ENCODE results near the gene DSCAM. TPM values are rescaled to one million over a fixed set of nuclear protein-coding genes. Genes with fewer than 3 reads are reported as not detected.

Gene DSCAM
- polyA plus RNA-seq, 1 experiment, result not detected

- ChIA-PET POLR2A (no interaction called here), CTCF (no interaction called here)
- peaks cover 35% of the 10 kb centered on the region for H3K9me3 ChIP-seq (ENCODE audit: control insufficient read depth, insufficient read depth, low read length)
- DNase-seq (ENCODE audit: low read depth, low spot score), result no peak
- no peak for TF ChIP-seq CTCF (IDR thresholded peaks at IDR 0.05; ENCODE audit: low read depth, low read length)
- no peaks in the 10 kb centered on the region for H3K27me3 ChIP-seq (ENCODE audit: control insufficient read depth, insufficient read depth, low read length)
- H3K4me3 ChIP-seq (ENCODE audit: low read depth, low read length), result no peak overlapping the region
- no peak overlapping the region for H3K27ac ChIP-seq (ENCODE audit: low read depth, low read length)
Observed at GRCh38 chr21:40564318-40564717, 282.6 kb downstream of the DSCAM start.

- CTCF ChIA-PET, result no interaction called here
- no peaks in the 10 kb centered on the region for H3K27me3 ChIP-seq (ENCODE audit: control insufficient read depth, insufficient read depth, low read length)
- peaks cover 35% of the 10 kb centered on the region for H3K9me3 ChIP-seq (ENCODE audit: control insufficient read depth, insufficient read depth, low read length)
- H3K27ac ChIP-seq (ENCODE audit: low read depth, low read length), result no peak overlapping the region
- no peak for DNase-seq (ENCODE audit: low read depth, low spot score)
- no peak overlapping the region for H3K4me3 ChIP-seq (ENCODE audit: low read depth, low read length)
- TF ChIP-seq CTCF (IDR thresholded peaks at IDR 0.05; ENCODE audit: low read depth, low read length), result no peak
- POLR2A ChIA-PET, result no interaction called here
Observed at GRCh38 chr21:40563900-40564299, 283.1 kb downstream of the DSCAM start.

- ChIA-PET POLR2A (no interaction called here), CTCF (no interaction called here)
- no peak overlapping the region for H3K27ac ChIP-seq (ENCODE audit: low read depth, low read length)
- TF ChIP-seq CTCF (IDR thresholded peaks at IDR 0.05; ENCODE audit: low read depth, low read length), result no peak
- H3K9me3 ChIP-seq (ENCODE audit: control insufficient read depth, insufficient read depth, low read length), result peaks cover 31% of the 10 kb centered on the region
- no peaks in the 10 kb centered on the region for H3K27me3 ChIP-seq (ENCODE audit: control insufficient read depth, insufficient read depth, low read length)
- no peak for DNase-seq (ENCODE audit: low read depth, low spot score)
- H3K4me3 ChIP-seq (ENCODE audit: low read depth, low read length), result no peak overlapping the region
Observed at GRCh38 chr21:40562242-40563002, 284.5 kb downstream of the DSCAM start.

- Histone ChIP-seq H3K9me3 (ENCODE audit: control insufficient read depth, insufficient read depth, low read length) (peaks cover 26% of the 10 kb centered on the region), H3K27me3 (ENCODE audit: control insufficient read depth, insufficient read depth, low read length) (no peaks in the 10 kb centered on the region), H3K4me3 (ENCODE audit: low read depth, low read length) (no peak overlapping the region), H3K27ac (ENCODE audit: low read depth, low read length) (no peak overlapping the region)
- no peak for TF ChIP-seq CTCF (IDR thresholded peaks at IDR 0.05; ENCODE audit: low read depth, low read length)
- CTCF ChIA-PET, result no interaction called here
- POLR2A ChIA-PET, result no interaction called here
- DNase-seq (ENCODE audit: low read depth, low spot score), result no peak
Observed at GRCh38 chr21:40556442-40556968, 290.5 kb downstream of the DSCAM start.

- H3K4me3 ChIP-seq (ENCODE audit: low read depth, low read length), result no peak overlapping the region
- no peaks in the 10 kb centered on the region for H3K27me3 ChIP-seq (ENCODE audit: control insufficient read depth, insufficient read depth, low read length)
- POLR2A ChIA-PET, result no interaction called here
- CTCF ChIA-PET, result no interaction called here
- no peak for TF ChIP-seq CTCF (IDR thresholded peaks at IDR 0.05; ENCODE audit: low read depth, low read length)
- peaks cover 27% of the 10 kb centered on the region for H3K9me3 ChIP-seq (ENCODE audit: control insufficient read depth, insufficient read depth, low read length)
- no peak for DNase-seq (ENCODE audit: low read depth, low spot score)
- H3K27ac ChIP-seq (ENCODE audit: low read depth, low read length), result no peak overlapping the region
Observed at GRCh38 chr21:40555021-40555528, 291.9 kb downstream of the DSCAM start.
